Tibial nerve (tissue), 4 donors: Measurements from ENCODE around the gene ALDH18A1.

Source experiments
- EP300 ChIP-seq, 2 donors: sonication (generic); formaldehyde crosslinking; IDR thresholded peaks; one replicate each; pipeline ENCODE4 v1.6.1; 2017; ENCODE audit warnings: antibody characterized with exemption in 2 of 2, mild to moderate bottlenecking in 1 of 2
- POLR2A ChIP-seq, 2 donors: fragments of 450-650 bp; IDR thresholded peaks; one replicate each; pipeline ENCODE4 v1.6.1; 2017; ENCODE audit warnings: antibody characterized with exemption in 2 of 2, mild to moderate bottlenecking in 2 of 2, moderate library complexity in 2 of 2
- TF ChIP-seq, protein P1 (sequence below), 5 experiments: fragments of 200-600 bp in 3 of 5; fragments of 450-650 bp in 2 of 5; sonication (generic) in 3 of 5; IDR thresholded peaks; one replicate each; pipeline ENCODE4 v1.5.1; 2016 to 2019; ENCODE audit warnings: antibody characterized with exemption in 5 of 5, mild to moderate bottlenecking in 3 of 5, moderate library complexity in 2 of 5

DNA sequence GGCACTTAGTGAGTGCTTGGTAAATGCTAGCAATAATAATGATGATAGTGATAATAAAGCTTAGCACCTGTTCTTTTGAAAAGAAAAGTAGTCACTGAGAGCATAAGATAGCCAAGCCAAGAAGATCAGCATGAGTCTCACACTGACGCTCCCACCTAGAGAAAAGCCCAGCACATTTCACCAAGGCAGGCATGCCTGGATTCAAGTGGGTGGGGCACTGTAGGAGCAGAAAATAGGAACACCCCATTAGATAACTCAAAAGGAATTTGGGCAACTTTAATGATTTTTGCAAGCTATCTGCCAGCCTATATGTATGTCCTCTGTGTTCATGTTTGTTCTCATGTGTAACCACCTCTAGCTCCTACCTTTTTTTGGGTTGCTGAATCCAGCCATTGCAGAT lies 77.2 kb downstream of the ALDH18A1 start:
- TF ChIP-seq, protein P1, sequence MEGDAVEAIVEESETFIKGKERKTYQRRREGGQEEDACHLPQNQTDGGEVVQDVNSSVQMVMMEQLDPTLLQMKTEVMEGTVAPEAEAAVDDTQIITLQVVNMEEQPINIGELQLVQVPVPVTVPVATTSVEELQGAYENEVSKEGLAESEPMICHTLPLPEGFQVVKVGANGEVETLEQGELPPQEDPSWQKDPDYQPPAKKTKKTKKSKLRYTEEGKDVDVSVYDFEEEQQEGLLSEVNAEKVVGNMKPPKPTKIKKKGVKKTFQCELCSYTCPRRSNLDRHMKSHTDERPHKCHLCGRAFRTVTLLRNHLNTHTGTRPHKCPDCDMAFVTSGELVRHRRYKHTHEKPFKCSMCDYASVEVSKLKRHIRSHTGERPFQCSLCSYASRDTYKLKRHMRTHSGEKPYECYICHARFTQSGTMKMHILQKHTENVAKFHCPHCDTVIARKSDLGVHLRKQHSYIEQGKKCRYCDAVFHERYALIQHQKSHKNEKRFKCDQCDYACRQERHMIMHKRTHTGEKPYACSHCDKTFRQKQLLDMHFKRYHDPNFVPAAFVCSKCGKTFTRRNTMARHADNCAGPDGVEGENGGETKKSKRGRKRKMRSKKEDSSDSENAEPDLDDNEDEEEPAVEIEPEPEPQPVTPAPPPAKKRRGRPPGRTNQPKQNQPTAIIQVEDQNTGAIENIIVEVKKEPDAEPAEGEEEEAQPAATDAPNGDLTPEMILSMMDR (IDR thresholded peaks at IDR 0.05): no peak
- no peak for TF ChIP-seq EP300 (IDR thresholded peaks at IDR 0.05)
- TF ChIP-seq POLR2A (IDR thresholded peaks at IDR 0.05): no peak
